HepG2 (cell line): Measurements from ENCODE around the gene SLC24A2. TPM values are rescaled to one million over a fixed set of nuclear protein-coding genes. Genes with fewer than 3 reads are reported as not detected.

Source experiments
- ATAC-seq: fragments of 200-7000 bp; cut with Tn5 transposase; 3 replicates; pipeline ENCODE4 v1.9.1; 2020; ENCODE audit warnings: mild to moderate bottlenecking, moderate library complexity
- BruUV-seq: library from RNA; stranded (reverse); fragments of 400-500 nt; replicated peaks from 2 replicates; lab custom pipeline; 2021; lab: Mats Ljungman, UMichigan
- CTCF ChIA-PET: fragments of 300-600 bp; formaldehyde crosslinking; extraction: SDS; loops from one replicate; lab custom pipeline; 2021; ENCODE audit warnings: low total read pairs, inconsistent platforms, low intra/inter-chr PET ratio; lab: Yijun Ruan, JAX
- POLR2A ChIA-PET: fragments of 350-600 bp; sonication (Branson Sonifier 250); formaldehyde crosslinking; loops from one replicate; lab custom pipeline; 2020; ENCODE audit warnings: antibody characterized with exemption, inconsistent platforms; lab: Yijun Ruan, JAX
- DNase-seq: peaks from one replicate; pipeline ENCODE4 v3.0.0-alpha.2; 2015; ENCODE audit warnings: low spot score
- FAIRE-seq: peaks from 3 replicates; lab custom pipeline; 2011; peaks lifted over from hg19 to GRCh38; lab: Jason Lieb, UNC
- H2AFZ ChIP-seq: one replicate; pipeline ENCODE4 v1.6.1; 2011; ENCODE audit warnings: low read length, inconsistent platforms
- H3K27ac ChIP-seq: fragments of 300-600 bp; 3 replicates; pipeline ENCODE4 v1.8.0; 2011; ENCODE audit warnings: mixed run types, mild to moderate bottlenecking, mixed read lengths, low read length, inconsistent platforms; ENCODE audit not compliant: insufficient read depth; ENCODE audit errors: extremely low read length
- H3K27me3 ChIP-seq, 2 experiments: fragments of 200-600 bp in 1 of 2; 2 replicates in 1 of 2; 3 replicates in 1 of 2; pipeline versions ENCODE4 v1.6.0 to v1.8.0; 2011; ENCODE audit warnings: low read length in 2 of 2, mild to moderate bottlenecking in 2 of 2, moderate library complexity in 2 of 2, inconsistent platforms in 1 of 2; ENCODE audit not compliant: insufficient read depth in 2 of 2, control insufficient read depth in 1 of 2
- H3K36me3 ChIP-seq, 2 experiments: fragments of 200-600 bp in 1 of 2; replicated peaks in 1 of 2; 2 replicates in 1 of 2; 3 replicates in 1 of 2; pipeline versions ENCODE4 v1.5.1 to v1.8.0; 2011; ENCODE audit warnings: low read length in 2 of 2, inconsistent platforms in 1 of 2; ENCODE audit not compliant: insufficient read depth in 2 of 2, control insufficient read depth in 1 of 2
- H3K4me1 ChIP-seq: 2 replicates; pipeline ENCODE4 v1.5.1; 2012; ENCODE audit warnings: low read length, inconsistent platforms; ENCODE audit not compliant: insufficient read depth
- H3K4me2 ChIP-seq: 2 replicates; pipeline ENCODE4 v1.6.0; 2011; ENCODE audit warnings: low read depth, low read length, inconsistent platforms
- H3K4me3 ChIP-seq, 3 experiments: fragments of 200-600 bp in 1 of 3; sonication (generic), shearing (Covaris generic) in 1 of 3; replicated peaks in 1 of 3; 2 replicates each; pipeline ENCODE4 v1.5.1; 2011 to 2016; ENCODE audit warnings: low read length in 3 of 3, inconsistent platforms in 2 of 3, low read depth in 2 of 3, mild to moderate bottlenecking in 2 of 3, control low read depth in 1 of 3, mixed read lengths in 1 of 3; ENCODE audit not compliant: insufficient read depth in 1 of 3
- H3K79me2 ChIP-seq: one replicate; pipeline ENCODE4 v1.6.1; 2011; ENCODE audit warnings: low read length, inconsistent platforms; ENCODE audit not compliant: insufficient read depth
- H3K9ac ChIP-seq: 2 replicates; pipeline ENCODE4 v1.6.0; 2011; ENCODE audit warnings: mild to moderate bottlenecking, low read depth, low read length, inconsistent platforms; ENCODE audit not compliant: insufficient read depth
- H3K9me3 ChIP-seq: 2 replicates; pipeline ENCODE4 v1.5.1; 2012; ENCODE audit warnings: mild to moderate bottlenecking, low read length
- H4K20me1 ChIP-seq: 2 replicates; pipeline ENCODE4 v1.6.0; 2011; ENCODE audit warnings: inconsistent platforms, mild to moderate bottlenecking, low read length, moderate library complexity; ENCODE audit not compliant: insufficient read depth
- CAMTA2 ChIP-seq: sonication (generic); formaldehyde crosslinking; IDR thresholded peaks from 2 replicates; pipeline ENCODE4 v1.4.0; 2020; ENCODE audit warnings: mild to moderate bottlenecking, missing genetic modification reagents, borderline replicate concordance
- CCDC6 ChIP-seq: sonication (generic); formaldehyde crosslinking; IDR thresholded peaks from 2 replicates; pipeline ENCODE4 v1.8.1; 2022; ENCODE audit warnings: mild to moderate bottlenecking, missing genetic modification reagents, moderate library complexity
- CEBPB ChIP-seq: IDR thresholded peaks from 2 replicates; pipeline ENCODE4 v1.6.1; 2011; ENCODE audit warnings: low read depth, low read length, improper control_type of control experiment, borderline replicate concordance
- CHCHD3 ChIP-seq: sonication (generic); formaldehyde crosslinking; IDR thresholded peaks from 2 replicates; pipeline ENCODE4 v1.8.0; 2022; ENCODE audit warnings: mild to moderate bottlenecking, missing genetic modification reagents, moderate library complexity
- DNMT1 ChIP-seq: sonication (generic); formaldehyde crosslinking; IDR thresholded peaks from 2 replicates; pipeline ENCODE4 v1.5.1; 2020; ENCODE audit warnings: mild to moderate bottlenecking, missing genetic modification reagents
- EP300 ChIP-seq, 3 experiments: sonication (generic) in 1 of 3; formaldehyde crosslinking in 1 of 3; IDR thresholded peaks; 2 replicates each; pipeline versions ENCODE4 v1.5.1 to v1.6.1; 2011 to 2020; ENCODE audit warnings: low read depth in 2 of 3, low read length in 2 of 3, borderline replicate concordance in 1 of 3, improper control_type of control experiment in 1 of 3, mild to moderate bottlenecking in 1 of 3, missing genetic modification reagents in 1 of 3, moderate library complexity in 1 of 3
- ISL2 ChIP-seq: sonication (generic); formaldehyde crosslinking; IDR thresholded peaks from 2 replicates; pipeline ENCODE4 v1.5.0; 2020; ENCODE audit warnings: missing genetic modification reagents
- MAZ ChIP-seq, 2 experiments: sonication (generic) in 1 of 2; formaldehyde crosslinking in 1 of 2; IDR thresholded peaks; 2 replicates each; pipeline versions ENCODE4 v1.5.0 to v1.6.1; 2012 to 2020; ENCODE audit warnings: low read depth in 2 of 2, mild to moderate bottlenecking in 2 of 2, borderline replicate concordance in 1 of 2, improper control_type of control experiment in 1 of 2, low read length in 1 of 2, missing genetic modification reagents in 1 of 2, moderate library complexity in 1 of 2
- MNT ChIP-seq: fragments of 450-650 bp; IDR thresholded peaks from 2 replicates; pipeline ENCODE4 v1.6.1; 2016
- RBM39 ChIP-seq: fragments of 200-400 bp; formaldehyde crosslinking; IDR thresholded peaks from one replicate; pipeline ENCODE4 v1.6.1; 2018; ENCODE audit warnings: antibody characterized with exemption, mild to moderate bottlenecking, low read depth, low read length; ENCODE audit not compliant: poor library complexity, severe bottlenecking
- SMAD1 ChIP-seq: sonication (generic); formaldehyde crosslinking; IDR thresholded peaks from 2 replicates; pipeline ENCODE4 v1.4.0; 2020; ENCODE audit warnings: missing genetic modification reagents, low read depth, mild to moderate bottlenecking, borderline replicate concordance
- ZNF230 ChIP-seq: sonication (generic); formaldehyde crosslinking; IDR thresholded peaks from 2 replicates; pipeline ENCODE4 v1.4.0; 2020; ENCODE audit warnings: mild to moderate bottlenecking, missing genetic modification reagents
- ZNF431 ChIP-seq: sonication (generic); formaldehyde crosslinking; IDR thresholded peaks from 2 replicates; pipeline ENCODE4 v1.9.0; 2022; ENCODE audit warnings: missing genetic modification reagents, low read depth, mild to moderate bottlenecking, borderline replicate concordance
- ZNF558 ChIP-seq: sonication (generic); formaldehyde crosslinking; IDR thresholded peaks from 2 replicates; pipeline ENCODE4 v1.9.0; 2022; ENCODE audit warnings: mild to moderate bottlenecking, missing genetic modification reagents, borderline replicate concordance
- WGBS: methylation state at CpG from one replicate; pipeline ENCODE4 v1.1.6; 2017; ENCODE audit warnings: low lambda C conversion rate; 5-methylcytosine and 5-hydroxymethylcytosine counted together
- in situ Hi-C: cut with HindIII; loops from 2 replicates; pipeline ENCODE4 v1.10.0; 2017; ENCODE audit warnings: low pct_unique_long_range_greater_than_20kb; ENCODE audit not compliant: extremely low pct_ligation_motif_present
- intact Hi-C: fragments of 100-400 bp; cut with micrococcal nuclease; formaldehyde crosslinking; loops from one replicate; pipeline ENCODE4 v1.10.0; 2022; ENCODE audit not compliant: unreplicated experiment
- polyA plus RNA-seq, 8 experiments: library from polyadenylated mRNA; depleted of rRNA in 3 of 8; stranded (reverse) in 7 of 8; unstranded in 1 of 8; fragments of >200 nt; fragmentation: Illumina TruSeq in 4 of 8; extraction: Trizol in 4 of 8; gene quantifications; 2 replicates each; pipeline versions ENCODE4 v1.2.1 to v1.2.3, GENCODE V29; 2011 to 2016; ENCODE audit warnings: low read depth in 4 of 8, missing spikeins in 1 of 8, mixed read lengths in 1 of 8; ENCODE audit not compliant: insufficient read depth in 1 of 8
- total RNA-seq, 5 experiments: library from RNA; depleted of rRNA; stranded (reverse); fragments of >200 nt; fragmentation: Illumina TruSeq; extraction: Trizol; gene quantifications; 2 replicates each; pipeline ENCODE4 v1.2.3, GENCODE V29; 2016; ENCODE audit warnings: low read depth in 1 of 5
- TF ChIP-seq, protein P1 (sequence below): sonication (generic); formaldehyde crosslinking; IDR thresholded peaks from 2 replicates; pipeline ENCODE4 v1.5.0; 2020; ENCODE audit warnings: mild to moderate bottlenecking, missing genetic modification reagents

Gene SLC24A2
- total and polyA plus RNA-seq, 2 of the 13 experiments (the other 11 are each of a cell fraction or from before 2014, with no cell fraction given), result under 0.01 TPM; not detected in 1

- no TSS peak for BruUV-seq
- Histone ChIP-seq H3K4me2 (no peak overlapping the region), H2AFZ (no peak overlapping the region), H3K27ac (no peak overlapping the region), H3K4me3 (no peak overlapping the region), H3K36me3 (no peaks in the 10 kb centered on the region), H4K20me1 (no peaks in the 10 kb centered on the region), H3K4me1 (no peaks in the 10 kb centered on the region), H3K79me2 (no peaks in the 10 kb centered on the region)
- in situ Hi-C loops, result no loop called here
- ATAC-seq, result no peak
- POLR2A ChIA-PET, result no interaction called here
- TF ChIP-seq ZNF230 (CRISPR knock-in tag), result no peak
- no peak for TF ChIP-seq ZNF431 (CRISPR knock-in tag)
- 0 out of 2 replicates have a peak, but pooled peaks have one; percentile 20 for TF ChIP-seq CEBPB
- TF ChIP-seq SMAD1 (CRISPR knock-in tag), result no peak
- no peak for TF ChIP-seq EP300 (IDR thresholded peaks at IDR 0.05; ENCODE audit: low read depth in 2 of 2, low read length in 2 of 2)
- TF ChIP-seq EP300 (CRISPR knock-in tag; IDR thresholded peaks at IDR 0.05; ENCODE audit: borderline replicate concordance), result no peak
- TF ChIP-seq, all 625 proteins: peak for 1
- H3K9me3 ChIP-seq, result no peaks in the 10 kb centered on the region
- WGBS, result 0% methylated on average over 1 of the region's 1 CpG
- no peak overlapping the region for H3K9ac ChIP-seq
- H3K27me3 ChIP-seq, result no peaks in the 10 kb centered on the region
- intact Hi-C loops, result no loop called here
- CTCF ChIA-PET, result no interaction called here
- DNase-seq (no peak), FAIRE-seq (no peak)
Observed at GRCh38 chr9:19830796-19831195, 42.0 kb upstream of the SLC24A2 start.

GRCh38 chr9:19828576-19829109 lies 39.8 kb upstream of the SLC24A2 start:
- POLR2A ChIA-PET, result no interaction called here
- H3K4me3 ChIP-seq, result no peak overlapping the region
- H3K27me3 ChIP-seq, result no peaks in the 10 kb centered on the region
- 1% methylated on average over 4 of the region's 4 CpGs for WGBS
- no peak overlapping the region for H2AFZ ChIP-seq
- CTCF ChIA-PET, result no interaction called here
- no peak overlapping the region for H3K27ac ChIP-seq
- no peaks in the 10 kb centered on the region for H4K20me1 ChIP-seq
- H3K9ac ChIP-seq, result no peak overlapping the region
- BruUV-seq, result no TSS peak
- no peaks in the 10 kb centered on the region for H3K79me2 ChIP-seq
- ATAC-seq, result no peak
- in situ Hi-C loops (no loop called here), intact Hi-C loops (no loop called here)
- no peak for DNase-seq
- H3K9me3 ChIP-seq, result no peaks in the 10 kb centered on the region
- H3K36me3 ChIP-seq, result no peaks in the 10 kb centered on the region
- no peak for FAIRE-seq
- no peak overlapping the region for H3K4me2 ChIP-seq
- no peaks in the 10 kb centered on the region for H3K4me1 ChIP-seq
- TF ChIP-seq, protein P1, sequence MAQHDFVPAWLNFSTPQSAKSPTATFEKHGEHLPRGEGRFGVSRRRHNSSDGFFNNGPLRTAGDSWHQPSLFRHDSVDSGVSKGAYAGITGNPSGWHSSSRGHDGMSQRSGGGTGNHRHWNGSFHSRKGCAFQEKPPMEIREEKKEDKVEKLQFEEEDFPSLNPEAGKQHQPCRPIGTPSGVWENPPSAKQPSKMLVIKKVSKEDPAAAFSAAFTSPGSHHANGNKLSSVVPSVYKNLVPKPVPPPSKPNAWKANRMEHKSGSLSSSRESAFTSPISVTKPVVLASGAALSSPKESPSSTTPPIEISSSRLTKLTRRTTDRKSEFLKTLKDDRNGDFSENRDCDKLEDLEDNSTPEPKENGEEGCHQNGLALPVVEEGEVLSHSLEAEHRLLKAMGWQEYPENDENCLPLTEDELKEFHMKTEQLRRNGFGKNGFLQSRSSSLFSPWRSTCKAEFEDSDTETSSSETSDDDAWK (CRISPR knock-in tag), result no peak
- TF ChIP-seq ISL2, result no peak
- no peak for TF ChIP-seq ZNF558 (CRISPR knock-in tag)
- TF ChIP-seq CHCHD3 (CRISPR knock-in tag), result no peak
- no peak for TF ChIP-seq CCDC6 (CRISPR knock-in tag)
- TF ChIP-seq RBM39, result no peak
- no peak for TF ChIP-seq DNMT1 (CRISPR knock-in tag)
- TF ChIP-seq CAMTA2 (CRISPR knock-in tag), result no peak
- TF ChIP-seq MNT, result no peak
- no peak for TF ChIP-seq MAZ (IDR thresholded peaks at IDR 0.05; ENCODE audit: borderline replicate concordance, low read depth, low read length)
- TF ChIP-seq MAZ (CRISPR knock-in tag; IDR thresholded peaks at IDR 0.05; ENCODE audit: low read depth), result no peak
